HG02759 (cell line): ENCODE data around the gene VASN.

Experiments used
- ATAC-seq: cut with Tn5 transposase; IDR thresholded peaks from one replicate; pipeline ENCODE4 v1.9.1; 2021; ENCODE audit warnings: mild to moderate bottlenecking, moderate library complexity; ENCODE audit not compliant: unreplicated experiment

VASN gene

GRCh38 chr16:4419402-4419959, 47.8 kb downstream of the VASN start:
- no peak for ATAC-seq

GRCh38 chr16:4420505-4421105, 49.0 kb downstream of the VASN start:
- ATAC-seq, result no peak

- peak; percentile 90 for ATAC-seq
Observed at GRCh38 chr16:4425378-4426020, 53.9 kb downstream of the VASN start, which contains the start of gene DNAJA3. TSS of gene DNAJA3 (plus strand) at chr16:4425868. CDS start at chr16:4425882, 14 bp downstream.

GRCh38 chr16:4426021-4426684, 54.5 kb downstream of the VASN start:
- peak; percentile 33 for ATAC-seq

- no peak for ATAC-seq
Observed at GRCh38 chr16:4426722-4427372, 55.2 kb downstream of the VASN start.

- no peak for ATAC-seq
Observed at GRCh38 chr16:4428500-4428899, 56.9 kb downstream of the VASN start.

- ATAC-seq, result no peak
Observed at GRCh38 chr16:4431023-4431422, 59.4 kb downstream of the VASN start.
